ENCODE measurements around the gene UBR4. TPM values are rescaled to one million over a fixed set of nuclear protein-coding genes. Genes with fewer than 3 reads are reported as not detected.

UBR4 gene
- polyA plus RNA-seq, 1 donor from 2014 or later: 49.7 TPM

GRCh38 chr1:19067182-19067911 lies 142.7 kb downstream of the UBR4 start:
- H2AFZ ChIP-seq (ENCODE audit: low read depth, low read length): no peak overlapping the region
- no peak overlapping the region for H3K9ac ChIP-seq (ENCODE audit: low read length)

DNA sequence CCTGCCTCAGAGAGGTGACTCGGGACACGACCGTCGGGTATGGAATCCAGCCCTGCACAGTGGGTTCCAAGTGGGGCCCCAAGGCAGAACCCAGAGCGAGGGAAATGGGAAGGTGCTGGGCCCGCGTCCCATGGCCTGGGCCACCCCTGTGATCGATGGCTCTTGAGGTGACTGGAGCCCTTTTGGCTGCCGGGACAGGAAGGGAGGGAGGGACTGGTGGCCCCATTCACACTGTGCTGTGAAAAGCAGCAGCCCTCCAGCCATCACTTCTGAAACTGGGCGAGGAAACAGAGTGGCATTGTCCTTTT lies 143.2 kb downstream of the UBR4 start:
- Histone ChIP-seq H3K4me3 (ENCODE audit: low read length) (no peak overlapping the region), H3K27ac (ENCODE audit: low read length) (no peak overlapping the region), H3K9me2 (ENCODE audit: insufficient read depth, low read length) (no peaks in the 10 kb centered on the region), H3K4me2 (ENCODE audit: low read length) (no peak overlapping the region), H2AFZ (ENCODE audit: low read depth, low read length) (no peak overlapping the region), H4K20me1 (ENCODE audit: insufficient read depth) (no peaks in the 10 kb centered on the region), H3K79me2 (replicated peaks; ENCODE audit: insufficient read depth, low read length) (no peaks in the 10 kb centered on the region), H3K9ac (ENCODE audit: low read length) (no peak overlapping the region), H3K36me3 (ENCODE audit: insufficient read depth, low read length) (no peaks in the 10 kb centered on the region), H3K27me3 (ENCODE audit: insufficient read depth, low read depth, low read length) (no peaks in the 10 kb centered on the region), H3K9me3 (ENCODE audit: low read length) (no peaks in the 10 kb centered on the region), H3F3A (ENCODE audit: insufficient read depth, low read length, poor library complexity, severe bottlenecking) (no peaks in the 10 kb centered on the region)
- TF ChIP-seq TAF1 (IDR thresholded peaks at IDR 0.05; ENCODE audit: low read depth) (no peak), RAD21 (conservative IDR thresholded peaks at IDR 0.05) (no peak), SMC3 (conservative IDR thresholded peaks at IDR 0.05; ENCODE audit: poor library complexity) (no peak), MXI1 (conservative IDR thresholded peaks at IDR 0.05; ENCODE audit: poor library complexity, severe bottlenecking) (no peak), EZH2 (IDR thresholded peaks at IDR 0.05; ENCODE audit: borderline replicate concordance, insufficient read depth, low read length, poor library complexity, severe bottlenecking) (no peak), EP300 (conservative IDR thresholded peaks at IDR 0.05; ENCODE audit: poor library complexity, severe bottlenecking) (no peak), POLR2AphosphoS5 (IDR thresholded peaks at IDR 0.05) (no peak)
- TF ChIP-seq, protein P1, sequence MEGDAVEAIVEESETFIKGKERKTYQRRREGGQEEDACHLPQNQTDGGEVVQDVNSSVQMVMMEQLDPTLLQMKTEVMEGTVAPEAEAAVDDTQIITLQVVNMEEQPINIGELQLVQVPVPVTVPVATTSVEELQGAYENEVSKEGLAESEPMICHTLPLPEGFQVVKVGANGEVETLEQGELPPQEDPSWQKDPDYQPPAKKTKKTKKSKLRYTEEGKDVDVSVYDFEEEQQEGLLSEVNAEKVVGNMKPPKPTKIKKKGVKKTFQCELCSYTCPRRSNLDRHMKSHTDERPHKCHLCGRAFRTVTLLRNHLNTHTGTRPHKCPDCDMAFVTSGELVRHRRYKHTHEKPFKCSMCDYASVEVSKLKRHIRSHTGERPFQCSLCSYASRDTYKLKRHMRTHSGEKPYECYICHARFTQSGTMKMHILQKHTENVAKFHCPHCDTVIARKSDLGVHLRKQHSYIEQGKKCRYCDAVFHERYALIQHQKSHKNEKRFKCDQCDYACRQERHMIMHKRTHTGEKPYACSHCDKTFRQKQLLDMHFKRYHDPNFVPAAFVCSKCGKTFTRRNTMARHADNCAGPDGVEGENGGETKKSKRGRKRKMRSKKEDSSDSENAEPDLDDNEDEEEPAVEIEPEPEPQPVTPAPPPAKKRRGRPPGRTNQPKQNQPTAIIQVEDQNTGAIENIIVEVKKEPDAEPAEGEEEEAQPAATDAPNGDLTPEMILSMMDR (IDR thresholded peaks at IDR 0.05; ENCODE audit: poor library complexity, severe bottlenecking): no peak
- TF ChIP-seq, protein P2, sequence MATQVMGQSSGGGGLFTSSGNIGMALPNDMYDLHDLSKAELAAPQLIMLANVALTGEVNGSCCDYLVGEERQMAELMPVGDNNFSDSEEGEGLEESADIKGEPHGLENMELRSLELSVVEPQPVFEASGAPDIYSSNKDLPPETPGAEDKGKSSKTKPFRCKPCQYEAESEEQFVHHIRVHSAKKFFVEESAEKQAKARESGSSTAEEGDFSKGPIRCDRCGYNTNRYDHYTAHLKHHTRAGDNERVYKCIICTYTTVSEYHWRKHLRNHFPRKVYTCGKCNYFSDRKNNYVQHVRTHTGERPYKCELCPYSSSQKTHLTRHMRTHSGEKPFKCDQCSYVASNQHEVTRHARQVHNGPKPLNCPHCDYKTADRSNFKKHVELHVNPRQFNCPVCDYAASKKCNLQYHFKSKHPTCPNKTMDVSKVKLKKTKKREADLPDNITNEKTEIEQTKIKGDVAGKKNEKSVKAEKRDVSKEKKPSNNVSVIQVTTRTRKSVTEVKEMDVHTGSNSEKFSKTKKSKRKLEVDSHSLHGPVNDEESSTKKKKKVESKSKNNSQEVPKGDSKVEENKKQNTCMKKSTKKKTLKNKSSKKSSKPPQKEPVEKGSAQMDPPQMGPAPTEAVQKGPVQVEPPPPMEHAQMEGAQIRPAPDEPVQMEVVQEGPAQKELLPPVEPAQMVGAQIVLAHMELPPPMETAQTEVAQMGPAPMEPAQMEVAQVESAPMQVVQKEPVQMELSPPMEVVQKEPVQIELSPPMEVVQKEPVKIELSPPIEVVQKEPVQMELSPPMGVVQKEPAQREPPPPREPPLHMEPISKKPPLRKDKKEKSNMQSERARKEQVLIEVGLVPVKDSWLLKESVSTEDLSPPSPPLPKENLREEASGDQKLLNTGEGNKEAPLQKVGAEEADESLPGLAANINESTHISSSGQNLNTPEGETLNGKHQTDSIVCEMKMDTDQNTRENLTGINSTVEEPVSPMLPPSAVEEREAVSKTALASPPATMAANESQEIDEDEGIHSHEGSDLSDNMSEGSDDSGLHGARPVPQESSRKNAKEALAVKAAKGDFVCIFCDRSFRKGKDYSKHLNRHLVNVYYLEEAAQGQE (IDR thresholded peaks at IDR 0.05; ENCODE audit: borderline replicate concordance): no peak

More at GRCh38 chr1:19067182-19067911, 142.7 kb downstream of the UBR4 start:
- H3K4me3 ChIP-seq (ENCODE audit: low read length): no peak overlapping the region
- no peaks in the 10 kb centered on the region for H3K36me3 ChIP-seq (ENCODE audit: insufficient read depth, low read length)
- no peaks in the 10 kb centered on the region for H3K9me3 ChIP-seq (ENCODE audit: low read length)
- H3K79me2 ChIP-seq (replicated peaks; ENCODE audit: insufficient read depth, low read length): no peaks in the 10 kb centered on the region
- no peak overlapping the region for H3K4me2 ChIP-seq (ENCODE audit: low read length)
- no peak overlapping the region for H3K27ac ChIP-seq (ENCODE audit: low read length)
- H3F3A ChIP-seq (ENCODE audit: insufficient read depth, low read length, poor library complexity, severe bottlenecking): no peaks in the 10 kb centered on the region
- no peaks in the 10 kb centered on the region for H4K20me1 ChIP-seq (ENCODE audit: insufficient read depth)
- no peak for TF ChIP-seq TAF1 (IDR thresholded peaks at IDR 0.05; ENCODE audit: low read depth)
- TF ChIP-seq EZH2 (IDR thresholded peaks at IDR 0.05; ENCODE audit: borderline replicate concordance, insufficient read depth, low read length, poor library complexity, severe bottlenecking): no peak
- TF ChIP-seq MXI1 (conservative IDR thresholded peaks at IDR 0.05; ENCODE audit: poor library complexity, severe bottlenecking): no peak
- TF ChIP-seq EP300 (conservative IDR thresholded peaks at IDR 0.05; ENCODE audit: poor library complexity, severe bottlenecking): no peak
- TF ChIP-seq, protein P1 (IDR thresholded peaks at IDR 0.05; ENCODE audit: poor library complexity, severe bottlenecking): no peak
- no peak for TF ChIP-seq POLR2AphosphoS5 (IDR thresholded peaks at IDR 0.05)
- TF ChIP-seq, protein P2 (IDR thresholded peaks at IDR 0.05; ENCODE audit: borderline replicate concordance): no peak
- no peaks in the 10 kb centered on the region for H3K27me3 ChIP-seq (ENCODE audit: insufficient read depth, low read depth, low read length)
- H3K9me2 ChIP-seq (ENCODE audit: insufficient read depth, low read length): no peaks in the 10 kb centered on the region
